ENCODE measurements around the gene RNF11.
"Not testable (repeated sequence)": the region's sequence is repeated elsewhere in the genome, so short reads cannot be mapped to it uniquely, and the experiment has no call there.

The RNF11 gene

DNA sequence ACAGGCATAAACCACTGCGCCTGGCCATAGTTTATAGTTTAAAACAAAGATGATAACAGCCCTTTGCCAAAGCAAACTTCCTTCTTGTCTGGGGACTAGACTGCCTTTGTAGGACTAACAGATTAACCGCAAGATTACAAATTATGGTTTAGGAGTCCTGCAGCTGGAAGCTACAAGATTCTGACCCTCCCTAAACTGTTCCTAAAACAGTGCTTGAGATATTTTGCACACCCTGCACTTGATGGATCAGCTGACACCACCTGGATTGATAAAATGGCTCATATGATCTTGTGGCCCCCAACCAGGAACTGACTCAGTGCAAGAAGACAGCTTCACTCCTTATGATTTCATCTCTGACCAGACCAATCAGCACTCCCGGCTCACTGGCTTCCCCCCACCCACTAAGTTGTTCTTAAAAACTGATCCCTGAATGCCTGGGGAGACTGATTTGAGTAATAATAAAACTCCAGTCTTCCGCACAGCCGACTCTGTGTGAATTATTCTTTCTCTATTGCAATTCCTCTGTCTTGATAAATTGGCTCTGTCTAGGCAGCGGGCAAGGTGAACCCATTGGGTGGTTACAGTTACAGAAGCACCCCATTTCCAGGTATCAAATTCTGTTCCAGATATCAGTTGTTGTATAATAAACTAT, 13.8 kb upstream of the RNF11 start:
- no peak overlapping the region for H2AFZ ChIP-seq (ENCODE audit: low read depth, low read length, severe bottlenecking)
- no peaks in the 10 kb centered on the region for H3K27me3 ChIP-seq (ENCODE audit: low read length)
- H3K36me3 ChIP-seq (ENCODE audit: low read length), result no peaks in the 10 kb centered on the region
- H3K4me2 ChIP-seq (ENCODE audit: low read depth, low read length, poor library complexity, severe bottlenecking), result no peak overlapping the region
- H3F3A ChIP-seq (ENCODE audit: insufficient read depth), result no peaks in the 10 kb centered on the region
- no peaks in the 10 kb centered on the region for H3K9me2 ChIP-seq (replicated peaks; ENCODE audit: insufficient read depth, low read length)
- no peaks in the 10 kb centered on the region for H3K9me3 ChIP-seq (ENCODE audit: insufficient read depth, low read length)
- H3K9ac ChIP-seq (ENCODE audit: low read length), result no peak overlapping the region
- TF ChIP-seq, protein P1, sequence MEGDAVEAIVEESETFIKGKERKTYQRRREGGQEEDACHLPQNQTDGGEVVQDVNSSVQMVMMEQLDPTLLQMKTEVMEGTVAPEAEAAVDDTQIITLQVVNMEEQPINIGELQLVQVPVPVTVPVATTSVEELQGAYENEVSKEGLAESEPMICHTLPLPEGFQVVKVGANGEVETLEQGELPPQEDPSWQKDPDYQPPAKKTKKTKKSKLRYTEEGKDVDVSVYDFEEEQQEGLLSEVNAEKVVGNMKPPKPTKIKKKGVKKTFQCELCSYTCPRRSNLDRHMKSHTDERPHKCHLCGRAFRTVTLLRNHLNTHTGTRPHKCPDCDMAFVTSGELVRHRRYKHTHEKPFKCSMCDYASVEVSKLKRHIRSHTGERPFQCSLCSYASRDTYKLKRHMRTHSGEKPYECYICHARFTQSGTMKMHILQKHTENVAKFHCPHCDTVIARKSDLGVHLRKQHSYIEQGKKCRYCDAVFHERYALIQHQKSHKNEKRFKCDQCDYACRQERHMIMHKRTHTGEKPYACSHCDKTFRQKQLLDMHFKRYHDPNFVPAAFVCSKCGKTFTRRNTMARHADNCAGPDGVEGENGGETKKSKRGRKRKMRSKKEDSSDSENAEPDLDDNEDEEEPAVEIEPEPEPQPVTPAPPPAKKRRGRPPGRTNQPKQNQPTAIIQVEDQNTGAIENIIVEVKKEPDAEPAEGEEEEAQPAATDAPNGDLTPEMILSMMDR (IDR thresholded peaks at IDR 0.05; ENCODE audit: insufficient read depth, low read length, poor library complexity, severe bottlenecking), result no peak
- H4K20me1 ChIP-seq (ENCODE audit: low read depth, low read length), result no peaks in the 10 kb centered on the region
- H3K27ac ChIP-seq (ENCODE audit: low read depth, low read length), result no peak overlapping the region
- H3K79me2 ChIP-seq (ENCODE audit: insufficient read depth, low read length), result no peaks in the 10 kb centered on the region
- no peak overlapping the region for H3K4me3 ChIP-seq (ENCODE audit: insufficient read depth, low read length, poor library complexity, severe bottlenecking)

DNA sequence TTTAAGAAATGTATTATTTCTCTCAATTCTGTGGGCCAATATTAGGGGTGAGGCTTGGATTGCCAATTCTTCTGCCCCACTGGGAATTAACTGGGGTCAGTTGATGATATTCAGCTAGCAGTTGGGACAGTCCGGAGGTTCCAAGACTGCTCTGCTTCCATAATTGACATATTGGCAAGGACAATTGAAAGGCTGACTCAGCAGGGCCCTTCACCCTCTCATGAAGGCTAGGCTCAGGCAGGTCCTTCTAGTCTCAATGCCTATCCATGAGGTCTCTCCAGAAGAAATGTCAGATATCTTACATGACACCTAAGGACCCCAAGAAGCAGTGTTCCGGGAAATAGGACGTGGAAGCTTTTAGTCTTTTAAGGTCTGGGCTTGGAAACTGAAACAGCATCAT, 13.3 kb upstream of the RNF11 start:
- H3K9me3 ChIP-seq (ENCODE audit: insufficient read depth, low read length), result no peaks in the 10 kb centered on the region
- H3K9ac ChIP-seq (ENCODE audit: low read length), result no peak overlapping the region
- no peak overlapping the region for H3K27ac ChIP-seq (ENCODE audit: low read depth, low read length)
- no peaks in the 10 kb centered on the region for H3F3A ChIP-seq (ENCODE audit: insufficient read depth)
- no peaks in the 10 kb centered on the region for H4K20me1 ChIP-seq (ENCODE audit: low read depth, low read length)
- no peaks in the 10 kb centered on the region for H3K9me2 ChIP-seq (replicated peaks; ENCODE audit: insufficient read depth, low read length)
- no peaks in the 10 kb centered on the region for H3K79me2 ChIP-seq (ENCODE audit: insufficient read depth, low read length)
- no peaks in the 10 kb centered on the region for H3K36me3 ChIP-seq (ENCODE audit: low read length)
- H2AFZ ChIP-seq (ENCODE audit: low read depth, low read length, severe bottlenecking), result no peak overlapping the region
- H3K4me3 ChIP-seq (ENCODE audit: insufficient read depth, low read length, poor library complexity, severe bottlenecking), result no peak overlapping the region
- H3K4me2 ChIP-seq (ENCODE audit: low read depth, low read length, poor library complexity, severe bottlenecking), result no peak overlapping the region
- no peaks in the 10 kb centered on the region for H3K27me3 ChIP-seq (ENCODE audit: low read length)
- TF ChIP-seq, protein P1 (IDR thresholded peaks at IDR 0.05; ENCODE audit: insufficient read depth, low read length, poor library complexity, severe bottlenecking), result no peak

DNA sequence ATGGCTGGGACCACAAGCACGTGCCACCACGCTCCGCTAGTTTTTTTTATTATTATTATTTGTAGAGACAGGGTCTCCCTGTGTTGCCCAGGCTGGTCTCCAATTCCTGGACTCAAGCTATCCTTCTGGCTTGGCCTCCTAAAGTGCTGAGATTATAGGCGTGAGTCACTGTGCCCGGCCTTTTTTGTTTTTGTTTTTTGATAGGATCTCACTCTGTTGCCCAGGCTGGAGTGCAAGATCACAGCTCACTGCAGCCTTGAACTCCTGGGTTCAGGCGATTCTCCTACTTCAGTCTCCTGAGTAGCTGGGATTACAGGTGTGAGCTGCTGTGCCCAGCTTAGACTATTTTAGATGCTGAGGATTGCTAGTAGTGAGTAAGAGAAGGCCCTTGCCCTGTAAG, 11.8 kb upstream of the RNF11 start:
- Histone ChIP-seq H3K36me3 (ENCODE audit: low read length) (no peaks in the 10 kb centered on the region), H2AFZ (ENCODE audit: low read depth, low read length, severe bottlenecking) (no peak overlapping the region), H3K79me2 (ENCODE audit: insufficient read depth, low read length) (no peaks in the 10 kb centered on the region), H3K27ac (ENCODE audit: low read depth, low read length) (no peak overlapping the region), H4K20me1 (ENCODE audit: low read depth, low read length) (no peaks in the 10 kb centered on the region), H3F3A (ENCODE audit: insufficient read depth) (no peaks in the 10 kb centered on the region), H3K4me3 (ENCODE audit: insufficient read depth, low read length, poor library complexity, severe bottlenecking) (no peak overlapping the region), H3K9me3 (ENCODE audit: insufficient read depth, low read length) (no peaks in the 10 kb centered on the region), H3K9me2 (replicated peaks; ENCODE audit: insufficient read depth, low read length) (no peaks in the 10 kb centered on the region), H3K27me3 (ENCODE audit: low read length) (no peaks in the 10 kb centered on the region), H3K9ac (ENCODE audit: low read length) (no peak overlapping the region), H3K4me2 (ENCODE audit: low read depth, low read length, poor library complexity, severe bottlenecking) (no peak overlapping the region)
- TF ChIP-seq, protein P1 (IDR thresholded peaks at IDR 0.05; ENCODE audit: insufficient read depth, low read length, poor library complexity, severe bottlenecking), result no peak
- TF ChIP-seq EZH2phosphoT487 (conservative IDR thresholded peaks at IDR 0.05; ENCODE audit: low read length), result no peak

DNA sequence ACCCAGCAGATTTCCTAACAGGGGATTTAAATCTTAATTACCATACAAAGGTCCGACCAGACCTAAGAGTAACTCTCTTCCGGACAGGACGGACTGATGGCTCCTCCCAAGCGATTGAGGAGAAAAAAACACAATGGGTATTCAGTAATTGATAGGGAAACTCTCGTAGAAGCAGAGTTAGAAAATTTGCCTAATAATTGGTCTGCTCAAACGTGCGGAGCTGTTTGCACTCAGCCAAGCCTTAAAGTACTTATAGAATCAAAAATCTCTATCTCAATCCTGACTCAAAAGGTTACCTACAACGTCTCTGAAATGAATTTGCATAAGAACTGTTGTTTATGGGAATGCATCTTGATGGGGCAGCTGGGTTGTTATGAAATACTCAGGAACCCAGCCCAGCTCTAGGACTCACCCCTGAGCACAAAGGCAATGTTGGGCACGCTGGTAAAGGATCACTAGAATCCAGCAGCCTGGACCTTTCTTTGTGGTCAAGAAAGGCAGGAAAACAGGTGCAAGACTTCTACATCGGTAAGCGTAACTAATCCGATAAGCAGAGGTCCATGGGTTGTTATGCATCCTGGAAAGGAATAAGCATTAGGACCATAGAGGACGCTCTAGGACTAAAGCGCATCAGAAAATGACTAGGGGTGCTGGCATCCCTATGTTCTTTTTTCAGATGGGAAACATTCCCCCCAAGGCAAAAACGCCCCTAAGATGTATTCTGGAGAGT, 8.7 kb upstream of the RNF11 start:
- not testable (repeated sequence) for H3K9me3 ChIP-seq (ENCODE audit: insufficient read depth, low read length); H4K20me1 ChIP-seq (ENCODE audit: low read depth, low read length); H3K27ac ChIP-seq (ENCODE audit: low read depth, low read length); H3K36me3 ChIP-seq (ENCODE audit: low read length); H3K9ac ChIP-seq (ENCODE audit: low read length); H3F3A ChIP-seq (ENCODE audit: insufficient read depth); H3K9me2 ChIP-seq (replicated peaks; ENCODE audit: insufficient read depth, low read length); H3K79me2 ChIP-seq (ENCODE audit: insufficient read depth, low read length); H3K4me3 ChIP-seq (ENCODE audit: insufficient read depth, low read length, poor library complexity, severe bottlenecking); H3K4me2 ChIP-seq (ENCODE audit: low read depth, low read length, poor library complexity, severe bottlenecking); H3K27me3 ChIP-seq (ENCODE audit: low read length); H2AFZ ChIP-seq (ENCODE audit: low read depth, low read length, severe bottlenecking)

DNA sequence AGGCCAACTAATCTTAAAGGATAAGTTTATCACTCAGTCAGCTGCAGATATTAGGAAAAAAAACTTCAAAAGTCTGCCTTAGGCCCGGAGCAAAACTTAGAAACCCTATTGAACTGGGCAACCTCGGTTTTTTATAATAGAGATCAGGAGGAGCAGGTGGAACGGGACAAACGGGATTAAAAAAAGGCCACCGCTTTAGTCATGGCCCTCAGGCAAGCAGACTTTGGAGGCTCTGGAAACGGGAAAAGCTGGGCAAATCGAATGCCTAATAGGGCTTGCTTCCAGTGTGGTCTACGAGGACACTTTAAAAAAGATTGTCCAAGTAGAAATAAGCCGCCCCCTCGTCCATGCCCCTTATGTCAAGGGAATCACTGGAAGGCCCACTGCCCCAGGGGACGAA, 7.6 kb upstream of the RNF11 start:
- not testable (repeated sequence) for H3K9me3 ChIP-seq (ENCODE audit: insufficient read depth, low read length); H3K79me2 ChIP-seq (ENCODE audit: insufficient read depth, low read length); H3K4me3 ChIP-seq (ENCODE audit: insufficient read depth, low read length, poor library complexity, severe bottlenecking); H3K27me3 ChIP-seq (ENCODE audit: low read length); H2AFZ ChIP-seq (ENCODE audit: low read depth, low read length, severe bottlenecking); H3K4me2 ChIP-seq (ENCODE audit: low read depth, low read length, poor library complexity, severe bottlenecking); H3K9ac ChIP-seq (ENCODE audit: low read length); H3K36me3 ChIP-seq (ENCODE audit: low read length); H4K20me1 ChIP-seq (ENCODE audit: low read depth, low read length); H3F3A ChIP-seq (ENCODE audit: insufficient read depth); H3K27ac ChIP-seq (ENCODE audit: low read depth, low read length); H3K9me2 ChIP-seq (replicated peaks; ENCODE audit: insufficient read depth, low read length)
